NCI-H146 (cell line): ENCODE measurements around the gene SH3RF1.

ENCODE experiments used
- DNase-seq: peaks from one replicate; lab custom pipeline; 2025; lab: John Stamatoyannopoulos, UW

SH3RF1 gene

GRCh38 chr4:169064296-169064695 is 206.5 kb downstream of the SH3RF1 start:
- no peak for DNase-seq

GRCh38 chr4:169063441-169063840 is 207.3 kb downstream of the SH3RF1 start:
- DNase-seq, result no peak

- no peak for DNase-seq
Measured at GRCh38 chr4:169062897-169063244, 207.9 kb downstream of the SH3RF1 start.

GRCh38 chr4:169061386-169061785 is 209.4 kb downstream of the SH3RF1 start:
- no peak for DNase-seq

DNA sequence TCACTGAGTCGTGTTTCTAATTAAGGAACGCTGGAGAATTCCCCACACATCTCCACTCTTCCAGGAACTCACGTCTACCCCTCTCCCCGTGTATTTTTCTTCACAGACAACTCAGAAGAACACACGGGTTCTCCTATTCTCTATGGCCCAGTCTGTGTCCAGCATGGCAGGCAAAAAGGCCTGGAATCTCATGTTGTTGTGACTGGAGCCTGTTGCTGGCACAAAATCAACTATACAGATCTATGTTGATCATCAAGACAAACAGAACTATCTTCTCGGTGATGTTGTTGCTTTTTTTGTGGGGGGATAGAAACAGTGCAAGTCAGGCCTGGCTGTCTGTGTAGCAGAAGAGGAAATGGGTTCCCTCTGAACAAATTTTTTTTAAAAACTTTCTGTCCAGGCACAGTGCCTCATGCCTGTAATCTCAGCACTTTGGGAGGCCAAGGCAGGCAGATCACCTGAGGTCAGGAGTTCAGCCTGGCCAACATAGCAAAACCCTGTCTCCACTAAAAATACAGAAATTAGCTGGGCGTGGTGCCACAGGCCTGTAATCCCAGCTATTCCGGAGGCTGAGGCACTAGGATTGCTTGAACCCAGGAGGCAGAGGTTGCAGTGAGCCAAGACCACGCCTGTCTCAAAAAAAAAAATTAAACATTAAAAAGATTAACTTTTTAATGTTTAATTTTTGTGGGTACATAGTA is 210.2 kb downstream of the SH3RF1 start:
- DNase-seq, result no peak

GRCh38 chr4:169059306-169060211 is 211.2 kb downstream of the SH3RF1 start:
- DNase-seq, result no peak

DNA sequence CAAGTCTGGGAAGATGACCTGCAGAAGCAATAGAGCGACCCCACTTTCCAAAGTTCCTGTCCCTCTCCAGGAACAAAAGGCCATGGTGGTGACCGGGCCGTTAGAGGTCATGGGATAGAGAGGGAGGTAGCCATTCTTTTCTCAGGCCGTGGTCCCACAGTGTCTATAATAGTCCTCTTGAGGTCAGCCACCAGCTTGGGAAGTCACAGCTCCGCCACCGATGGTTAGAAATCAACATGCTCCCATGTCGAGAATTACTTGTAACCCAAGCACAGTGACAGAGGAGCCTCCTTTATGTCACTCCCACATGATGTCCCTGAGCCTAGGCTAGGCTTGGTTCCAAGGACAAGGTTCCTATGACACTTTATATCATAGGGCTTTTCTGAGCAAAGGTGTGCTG is 212.4 kb downstream of the SH3RF1 start:
- DNase-seq, result no peak

DNA sequence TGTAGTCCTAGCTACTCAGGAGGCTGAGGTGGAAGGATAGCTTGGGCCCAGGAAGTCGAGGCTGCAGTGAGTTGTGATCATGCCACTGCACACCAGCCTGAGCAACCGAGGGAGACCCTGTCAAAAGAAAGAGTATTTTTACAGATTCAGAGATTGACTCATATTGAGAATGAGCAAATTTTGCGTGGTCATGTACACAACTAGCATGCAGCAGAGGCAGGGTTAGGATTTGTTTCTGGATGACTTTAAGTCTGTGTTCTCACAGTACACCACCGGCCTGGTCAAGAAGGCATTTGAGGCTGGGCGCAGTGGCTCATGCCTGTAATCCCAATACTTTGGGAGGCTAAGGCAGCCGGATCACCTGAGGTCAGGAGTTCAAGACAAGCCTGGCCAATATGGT is 215.9 kb downstream of the SH3RF1 start:
- no peak for DNase-seq

- no peak for DNase-seq
Measured at GRCh38 chr4:169052594-169052945, 218.2 kb downstream of the SH3RF1 start.

GRCh38 chr4:169051761-169052593 is 218.8 kb downstream of the SH3RF1 start:
- no peak for DNase-seq

GRCh38 chr4:169050881-169051760 is 219.6 kb downstream of the SH3RF1 start:
- no peak for DNase-seq

DNA sequence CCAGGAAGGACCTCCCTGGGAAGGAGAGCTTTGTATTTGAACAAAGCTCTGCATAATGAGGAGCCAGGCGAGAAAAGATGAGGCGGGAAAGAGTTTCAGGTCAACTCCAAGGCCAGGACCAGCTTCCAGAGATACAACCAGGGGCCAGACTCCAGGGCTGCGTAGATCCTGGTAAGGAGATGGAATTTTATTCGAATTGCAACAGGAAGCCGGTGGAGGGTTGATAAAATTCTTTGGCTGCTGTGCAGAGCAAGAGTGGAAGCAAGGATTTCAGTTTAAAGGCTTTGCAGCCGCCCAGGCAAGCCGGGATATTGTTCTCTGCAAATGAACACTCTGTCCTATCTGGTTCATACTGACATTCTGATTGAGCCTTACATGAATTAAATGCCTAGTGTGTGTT is 220.5 kb downstream of the SH3RF1 start:
- DNase-seq, result no peak

DNA sequence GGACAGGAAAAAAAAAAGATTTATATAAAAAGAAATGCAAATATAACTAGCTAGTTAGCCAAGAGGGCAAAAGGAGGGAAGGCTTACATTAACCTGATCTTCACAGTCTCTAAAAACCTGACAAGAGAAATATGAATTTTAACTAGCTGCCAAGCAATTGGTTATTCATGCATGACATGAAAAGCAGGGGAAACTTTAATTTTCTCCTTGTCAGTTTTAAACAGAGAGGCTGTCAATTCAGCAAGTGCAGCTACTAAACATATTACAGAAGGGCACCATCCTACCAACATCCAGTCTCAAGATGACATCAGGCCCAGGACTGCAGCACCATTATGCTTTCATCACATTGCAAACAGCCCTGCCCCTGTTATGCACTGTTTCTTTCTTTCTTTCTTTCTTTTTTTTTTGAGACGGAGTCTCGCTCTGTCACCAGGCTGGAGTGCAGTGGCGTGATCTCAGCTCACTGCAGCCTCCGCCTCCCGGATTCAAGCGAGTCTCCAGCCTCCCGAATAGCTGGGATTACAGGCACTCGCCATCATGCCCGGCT is 221.8 kb downstream of the SH3RF1 start:
- no peak for DNase-seq

- no peak for DNase-seq
Measured at GRCh38 chr4:169047956-169048355, 222.8 kb downstream of the SH3RF1 start.

- DNase-seq, result no peak
Measured at GRCh38 chr4:169045862-169046584, 224.7 kb downstream of the SH3RF1 start.

DNA sequence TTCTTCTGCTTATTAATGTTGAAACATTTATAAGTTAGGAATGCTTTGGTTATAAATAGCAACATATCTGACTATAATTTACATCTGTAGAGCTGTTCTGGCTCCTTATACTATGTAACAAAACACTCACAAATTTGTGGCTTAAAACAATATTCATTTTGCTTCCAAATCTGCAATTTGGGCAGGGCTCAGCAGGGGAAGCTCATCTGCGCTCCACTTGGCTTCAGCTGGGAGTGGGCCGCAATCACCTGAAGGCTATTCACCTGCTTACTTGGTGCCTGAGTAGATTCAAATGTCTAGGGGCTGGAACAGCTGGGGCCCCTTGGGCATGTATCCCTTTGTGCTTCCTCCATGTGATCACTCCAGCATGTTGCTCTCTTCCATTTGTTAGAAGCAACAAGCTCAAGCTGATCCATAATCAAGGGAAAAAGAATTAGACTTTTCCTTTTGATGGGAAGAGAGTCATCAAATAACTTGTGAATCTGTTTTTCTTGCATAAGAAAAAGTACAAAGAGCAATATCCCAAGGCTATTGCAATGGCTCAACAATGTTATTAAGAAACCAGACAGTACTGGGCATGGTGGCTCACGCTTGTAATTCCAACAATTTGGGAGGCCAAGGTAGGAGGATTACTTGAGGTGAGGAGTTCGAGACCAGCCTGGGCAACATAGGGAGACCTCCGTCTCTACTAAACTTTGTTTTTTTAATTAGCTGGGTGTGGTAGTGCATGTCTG is 225.9 kb downstream of the SH3RF1 start:
- no peak for DNase-seq
